Astrocyte (in vitro differentiated cells and primary cell): ENCODE results near the gene RNF103.

ENCODE experiments used
- CTCF ChIP-seq: IDR thresholded peaks from 2 replicates; pipeline ENCODE4 v1.5.1; 2011; ENCODE audit warnings: low read depth, mild to moderate bottlenecking, inconsistent platforms, low read length, moderate library complexity; ENCODE audit not compliant: insufficient read depth
- EZH2 ChIP-seq: IDR thresholded peaks from 2 replicates; pipeline ENCODE4 v1.6.1; 2012; ENCODE audit warnings: mild to moderate bottlenecking, low read length, inconsistent platforms; ENCODE audit not compliant: insufficient read depth

DNA sequence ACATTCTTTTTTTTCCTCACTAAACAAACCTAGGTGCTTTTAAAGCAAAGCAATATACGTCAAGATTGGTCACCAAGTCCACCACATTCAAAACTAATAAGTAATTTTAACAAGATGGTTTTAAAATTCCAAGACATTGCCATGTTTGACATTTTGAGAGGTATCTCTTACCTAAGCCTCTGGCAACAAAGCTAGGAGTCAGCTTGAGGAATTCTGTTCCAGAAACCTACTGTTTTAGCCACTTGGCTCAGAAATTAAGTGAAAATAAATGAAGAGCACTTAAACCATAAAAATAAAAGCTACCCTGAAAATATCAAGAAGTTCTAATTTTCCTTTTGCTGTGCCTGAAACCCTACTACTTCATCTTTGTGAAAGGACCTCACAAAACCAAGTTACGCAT is 30.4 kb downstream of the RNF103 start:
- no peak for TF ChIP-seq EZH2
- no peak for TF ChIP-seq CTCF
